ENCODE data around the gene ITGAD. TPM values are rescaled to one million over a fixed set of nuclear protein-coding genes. Genes with fewer than 3 reads are reported as not detected.

ITGAD gene
- total and polyA plus RNA-seq, 12 donors: 0.03 to 0.35 (median 0.11) TPM; not detected in 5

DNA sequence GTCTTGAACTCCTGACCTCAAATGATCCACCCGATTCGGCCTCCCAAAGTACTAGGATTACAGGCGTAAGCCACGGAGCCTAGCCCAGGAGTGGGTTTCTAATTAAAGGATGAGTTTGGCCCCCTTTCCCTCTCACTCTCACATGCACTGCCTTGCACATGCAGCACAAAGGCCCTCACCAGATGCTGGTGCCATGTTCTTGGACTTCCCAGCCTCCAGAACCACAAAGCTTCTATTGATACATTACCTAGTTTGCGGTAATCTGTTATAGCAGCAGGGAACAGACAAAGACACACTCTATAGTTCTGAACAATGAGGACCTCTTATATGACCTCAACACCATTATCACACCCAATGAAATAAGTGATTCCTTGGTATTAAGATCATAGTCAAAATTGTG is 17.9 kb upstream of the ITGAD start:
- DNase-seq: no peak
- TF ChIP-seq, protein P1, sequence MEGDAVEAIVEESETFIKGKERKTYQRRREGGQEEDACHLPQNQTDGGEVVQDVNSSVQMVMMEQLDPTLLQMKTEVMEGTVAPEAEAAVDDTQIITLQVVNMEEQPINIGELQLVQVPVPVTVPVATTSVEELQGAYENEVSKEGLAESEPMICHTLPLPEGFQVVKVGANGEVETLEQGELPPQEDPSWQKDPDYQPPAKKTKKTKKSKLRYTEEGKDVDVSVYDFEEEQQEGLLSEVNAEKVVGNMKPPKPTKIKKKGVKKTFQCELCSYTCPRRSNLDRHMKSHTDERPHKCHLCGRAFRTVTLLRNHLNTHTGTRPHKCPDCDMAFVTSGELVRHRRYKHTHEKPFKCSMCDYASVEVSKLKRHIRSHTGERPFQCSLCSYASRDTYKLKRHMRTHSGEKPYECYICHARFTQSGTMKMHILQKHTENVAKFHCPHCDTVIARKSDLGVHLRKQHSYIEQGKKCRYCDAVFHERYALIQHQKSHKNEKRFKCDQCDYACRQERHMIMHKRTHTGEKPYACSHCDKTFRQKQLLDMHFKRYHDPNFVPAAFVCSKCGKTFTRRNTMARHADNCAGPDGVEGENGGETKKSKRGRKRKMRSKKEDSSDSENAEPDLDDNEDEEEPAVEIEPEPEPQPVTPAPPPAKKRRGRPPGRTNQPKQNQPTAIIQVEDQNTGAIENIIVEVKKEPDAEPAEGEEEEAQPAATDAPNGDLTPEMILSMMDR (IDR thresholded peaks at IDR 0.05): no peak
- TF ChIP-seq POLR2A (IDR thresholded peaks at IDR 0.05): no peak
- Histone ChIP-seq H3K27ac (no peak overlapping the region), H3K4me3 (no peak overlapping the region), H3K27me3 (no peaks in the 10 kb centered on the region), H3K9me3 (replicated peaks in 1 of 3) (no peaks in the 10 kb centered on the region), H3K4me1 (replicated peaks in 1 of 2) (no peaks in the 10 kb centered on the region), H3K36me3 (replicated peaks in 1 of 2) (no peaks in the 10 kb centered on the region)
- intact Hi-C loops (cut with DNase I): loop anchor here in 1 of 2 donors (5.0 kb wide), 1 partner anchor 48 kb away; no protein-coding TSS in a partner anchor
- 90 to 96% (median 92%) methylated on average over 5 of the region's 5 CpGs for WGBS, 4 donors

DNA sequence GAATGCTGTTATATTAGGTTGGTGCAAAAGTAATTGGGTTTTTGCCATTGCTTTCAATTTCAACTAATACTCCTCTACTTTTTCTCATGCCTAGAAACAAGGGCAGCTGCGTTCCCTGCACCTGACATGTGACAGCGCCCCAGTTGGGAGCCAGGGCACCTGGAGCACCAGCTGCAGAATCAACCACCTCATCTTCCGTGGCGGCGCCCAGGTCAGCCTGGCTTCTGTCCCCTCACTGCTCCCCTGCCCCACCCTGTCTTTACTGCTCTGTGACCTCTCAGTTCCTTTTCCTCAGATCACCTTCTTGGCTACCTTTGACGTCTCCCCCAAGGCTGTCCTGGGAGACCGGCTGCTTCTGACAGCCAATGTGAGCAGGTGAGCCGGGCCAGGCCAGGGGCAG is 16.4 kb upstream of the ITGAD start:
- no peaks in the 10 kb centered on the region for H3K27me3 ChIP-seq
- no peak overlapping the region for H3K27ac ChIP-seq
- no peaks in the 10 kb centered on the region for H3K36me3 ChIP-seq (replicated peaks in 1 of 2)
- H3K9me3 ChIP-seq (replicated peaks in 1 of 3): no peaks in the 10 kb centered on the region
- no peak for DNase-seq
- no peaks in the 10 kb centered on the region for H3K4me1 ChIP-seq (replicated peaks in 1 of 2)
- intact Hi-C loops (cut with DNase I): loop anchor here in 1 of 2 donors (5.0 kb wide), 1 partner anchor 49 kb away; no protein-coding TSS in a partner anchor
- no peak overlapping the region for H3K4me3 ChIP-seq
- WGBS, 4 donors: 78 to 92% (median 84%) methylated on average over 8 of the region's 8 CpGs
- TF ChIP-seq, protein P1 (IDR thresholded peaks at IDR 0.05): no peak
- no peak for TF ChIP-seq POLR2A (IDR thresholded peaks at IDR 0.05)

DNA sequence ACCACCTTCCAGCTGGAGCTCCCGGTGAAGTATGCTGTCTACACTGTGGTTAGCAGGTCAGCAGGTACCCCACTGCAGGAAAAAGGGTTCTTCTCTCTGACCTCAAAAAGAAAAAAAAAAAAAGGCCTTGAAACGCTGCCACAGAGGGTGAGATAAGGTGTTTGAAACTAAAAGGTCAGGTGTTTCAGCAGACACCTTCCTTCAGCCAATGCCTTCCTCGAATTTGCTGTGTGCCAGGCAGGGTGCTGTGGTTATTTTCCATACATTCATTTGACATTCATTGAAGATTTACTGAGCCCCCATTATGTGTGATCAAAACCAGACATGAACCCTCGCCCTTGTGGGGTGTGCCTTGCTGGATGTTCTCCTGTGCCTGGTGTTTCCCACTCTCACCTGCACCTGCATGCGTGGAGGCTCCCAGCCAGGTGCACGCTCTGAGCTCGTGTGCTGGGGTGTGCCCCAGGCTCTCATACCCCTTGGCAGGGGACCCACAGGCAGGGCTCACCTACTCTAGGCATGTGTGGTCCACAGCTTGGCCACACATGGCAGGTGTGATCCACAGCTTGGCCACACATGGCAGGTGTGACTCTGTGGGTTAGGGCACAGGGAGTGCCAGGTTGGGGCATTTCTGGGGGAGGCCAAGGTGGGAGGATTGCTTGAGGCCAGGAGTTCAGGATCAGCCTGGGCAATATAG is 15.8 kb upstream of the ITGAD start:
- no peaks in the 10 kb centered on the region for H3K27me3 ChIP-seq
- H3K27ac ChIP-seq: no peak overlapping the region
- WGBS, 4 donors: 61 to 76% (median 72%) methylated on average over 3 to 7 of the region's 7 CpGs
- no peaks in the 10 kb centered on the region for H3K4me1 ChIP-seq (replicated peaks in 1 of 2)
- no peak for DNase-seq
- no peak overlapping the region for H3K4me3 ChIP-seq
- intact Hi-C loops (cut with DNase I): loop anchor here in 1 of 2 donors (5.0 kb wide), 1 partner anchor 50 kb away; no protein-coding TSS in a partner anchor
- TF ChIP-seq, protein P1 (IDR thresholded peaks at IDR 0.05): no peak
- no peak for TF ChIP-seq POLR2A (IDR thresholded peaks at IDR 0.05)
- no peaks in the 10 kb centered on the region for H3K9me3 ChIP-seq (replicated peaks in 1 of 3)
- H3K36me3 ChIP-seq (replicated peaks in 1 of 2): no peaks in the 10 kb centered on the region

DNA sequence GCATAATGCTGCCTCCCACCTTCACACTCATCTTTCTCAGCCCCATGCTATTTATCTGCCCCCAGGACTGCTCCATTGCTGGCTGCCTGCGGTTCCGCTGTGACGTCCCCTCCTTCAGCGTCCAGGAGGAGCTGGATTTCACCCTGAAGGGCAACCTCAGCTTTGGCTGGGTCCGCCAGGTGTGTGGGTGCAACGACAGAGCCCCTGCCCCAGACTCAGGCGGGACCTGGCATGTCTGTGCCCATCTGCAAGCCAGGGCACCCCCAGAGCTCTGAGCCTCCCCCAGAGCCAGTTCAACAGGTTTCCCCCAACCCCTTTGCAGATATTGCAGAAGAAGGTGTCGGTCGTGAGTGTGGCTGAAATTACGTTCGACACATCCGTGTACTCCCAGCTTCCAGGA is 12.9 kb upstream of the ITGAD start:
- no peak overlapping the region for H3K4me3 ChIP-seq
- no peaks in the 10 kb centered on the region for H3K4me1 ChIP-seq (replicated peaks in 1 of 2)
- no peak overlapping the region for H3K27ac ChIP-seq
- TF ChIP-seq, protein P1 (IDR thresholded peaks at IDR 0.05): no peak
- no peak for TF ChIP-seq POLR2A (IDR thresholded peaks at IDR 0.05)
- intact Hi-C loops (cut with DNase I): no loop called here
- H3K27me3 ChIP-seq: no peaks in the 10 kb centered on the region
- no peaks in the 10 kb centered on the region for H3K36me3 ChIP-seq (replicated peaks in 1 of 2)
- 73 to 88% (median 80%) methylated on average over 12 of the region's 12 CpGs for WGBS, 4 donors
- H3K9me3 ChIP-seq (replicated peaks in 1 of 3): no peaks in the 10 kb centered on the region
- no peak for DNase-seq
